BJ (cell line): ENCODE results near the gene LRP1-AS. TPM values are rescaled to one million over a fixed set of nuclear protein-coding genes. Genes with fewer than 3 reads are reported as not detected.
A peak's percentile ranks its signal among the peaks of the same experiment; 100 is the strongest.
"Not testable (repeated sequence)": the region's sequence is repeated elsewhere in the genome, so short reads cannot be mapped to it uniquely, and the experiment has no call there.

Experiments
- CTCF ChIA-PET: fragments of 350-600 bp; formaldehyde crosslinking; extraction: SDS; loops from one replicate; lab custom pipeline; 2021; ENCODE audit warnings: antibody characterized with exemption, inconsistent platforms; lab: Yijun Ruan, JAX
- POLR2A ChIA-PET: fragments of 300-600 bp; sonication (Branson Sonifier 250); formaldehyde crosslinking; extraction: SDS; loops from one replicate; lab custom pipeline; 2021; ENCODE audit warnings: antibody characterized with exemption; lab: Charles Lee
- DNase-seq: peaks from one replicate; pipeline ENCODE4 v3.0.0-alpha.2; 2011; ENCODE audit warnings: low read depth
- H3K27me3 ChIP-seq: 2 replicates; pipeline ENCODE4 v1.6.0; 2011; ENCODE audit warnings: low read length; ENCODE audit not compliant: control insufficient read depth, insufficient read depth
- H3K36me3 ChIP-seq: 2 replicates; pipeline ENCODE4 v1.5.1; 2011; ENCODE audit warnings: low read length; ENCODE audit not compliant: control insufficient read depth, insufficient read depth
- H3K4me3 ChIP-seq: 2 replicates; pipeline ENCODE4 v1.5.1; 2011; ENCODE audit warnings: low read depth, mild to moderate bottlenecking, control low read depth, low read length
- polyA plus RNA-seq: library from polyadenylated mRNA; depleted of rRNA; stranded (reverse); fragments of >200 nt; gene quantifications from 2 replicates; pipeline ENCODE4 v1.2.3, GENCODE V29; 2011
- TF ChIP-seq, protein P1 (sequence below): IDR thresholded peaks from 2 replicates; pipeline ENCODE4 v1.5.1; 2011; ENCODE audit warnings: low read depth, mild to moderate bottlenecking, control low read depth, inconsistent platforms, low read length, moderate library complexity; ENCODE audit not compliant: insufficient read depth

The LRP1-AS gene
- polyA plus RNA-seq, 1 experiment = not detected

DNA sequence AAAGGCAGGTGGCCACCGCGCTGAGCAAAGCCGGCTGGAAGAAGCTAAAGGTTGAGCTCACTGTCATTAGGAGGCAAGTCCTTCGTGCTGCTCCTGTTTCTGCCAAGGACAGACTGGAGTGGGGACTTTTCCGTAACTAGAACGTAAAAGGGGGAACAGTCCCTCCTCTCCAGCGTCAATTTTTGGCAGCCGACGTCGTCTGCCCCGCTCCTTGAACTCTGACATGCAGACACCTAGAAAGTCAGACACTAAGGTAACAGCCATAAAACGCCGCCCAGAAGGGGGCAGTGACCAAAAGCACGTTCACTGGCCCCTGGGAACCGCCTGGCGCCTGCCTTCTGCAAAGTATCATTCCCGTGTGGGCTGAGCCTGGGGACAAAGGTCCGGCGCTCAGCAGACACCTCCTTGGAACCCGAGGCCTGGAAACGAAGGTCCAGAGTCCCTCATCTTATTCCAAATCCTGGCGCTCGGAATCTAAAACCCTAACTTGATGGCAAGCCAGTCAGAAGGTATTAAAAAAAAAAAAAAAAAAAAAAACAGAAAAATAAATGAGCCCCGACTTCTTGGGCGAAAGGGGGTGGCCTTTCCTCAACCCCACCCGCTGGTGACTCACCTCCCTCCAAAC, 20.2 kb downstream of the LRP1-AS start:
- Histone ChIP-seq H3K27me3 (no peaks in the 10 kb centered on the region), H3K4me3 (peak overlapping the region; percentile 96), H3K36me3 (peaks cover 3% of the 10 kb centered on the region)
- TF ChIP-seq, protein P1, sequence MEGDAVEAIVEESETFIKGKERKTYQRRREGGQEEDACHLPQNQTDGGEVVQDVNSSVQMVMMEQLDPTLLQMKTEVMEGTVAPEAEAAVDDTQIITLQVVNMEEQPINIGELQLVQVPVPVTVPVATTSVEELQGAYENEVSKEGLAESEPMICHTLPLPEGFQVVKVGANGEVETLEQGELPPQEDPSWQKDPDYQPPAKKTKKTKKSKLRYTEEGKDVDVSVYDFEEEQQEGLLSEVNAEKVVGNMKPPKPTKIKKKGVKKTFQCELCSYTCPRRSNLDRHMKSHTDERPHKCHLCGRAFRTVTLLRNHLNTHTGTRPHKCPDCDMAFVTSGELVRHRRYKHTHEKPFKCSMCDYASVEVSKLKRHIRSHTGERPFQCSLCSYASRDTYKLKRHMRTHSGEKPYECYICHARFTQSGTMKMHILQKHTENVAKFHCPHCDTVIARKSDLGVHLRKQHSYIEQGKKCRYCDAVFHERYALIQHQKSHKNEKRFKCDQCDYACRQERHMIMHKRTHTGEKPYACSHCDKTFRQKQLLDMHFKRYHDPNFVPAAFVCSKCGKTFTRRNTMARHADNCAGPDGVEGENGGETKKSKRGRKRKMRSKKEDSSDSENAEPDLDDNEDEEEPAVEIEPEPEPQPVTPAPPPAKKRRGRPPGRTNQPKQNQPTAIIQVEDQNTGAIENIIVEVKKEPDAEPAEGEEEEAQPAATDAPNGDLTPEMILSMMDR = peak; percentile 23; the same call in 1 of the 2 replicates
- ChIA-PET POLR2A (interaction anchor here (0.6 to 1.4 kb wide), 4 partner anchors 21 to 103 kb away, joined by 4 to 13 read pairs (median 4); partner anchors contain the start of genes NAB2 and SHMT2), CTCF (interaction anchor here (0.9 to 18.2 kb wide), 11 partner anchors 15 to 86 kb away, joined by 3 to 357 read pairs (median 6); partner anchors contain the start of genes LRP1-AS, NEMP1 and STAT6)
- no peak for DNase-seq

GRCh38 chr12:57126561-57126960, 20.9 kb downstream of the LRP1-AS start:
- no peak for DNase-seq
- no peaks in the 10 kb centered on the region for H3K27me3 ChIP-seq
- ChIA-PET CTCF (interaction anchor here (0.9 to 18.2 kb wide), 10 partner anchors 12 to 87 kb away, joined by 3 to 357 read pairs (median 4); partner anchors contain the start of genes NEMP1 and STAT6), POLR2A (no interaction called here)
- H3K36me3 ChIP-seq = peaks cover 1% of the 10 kb centered on the region
- no peak overlapping the region for H3K4me3 ChIP-seq
- TF ChIP-seq, protein P1 = no peak

DNA sequence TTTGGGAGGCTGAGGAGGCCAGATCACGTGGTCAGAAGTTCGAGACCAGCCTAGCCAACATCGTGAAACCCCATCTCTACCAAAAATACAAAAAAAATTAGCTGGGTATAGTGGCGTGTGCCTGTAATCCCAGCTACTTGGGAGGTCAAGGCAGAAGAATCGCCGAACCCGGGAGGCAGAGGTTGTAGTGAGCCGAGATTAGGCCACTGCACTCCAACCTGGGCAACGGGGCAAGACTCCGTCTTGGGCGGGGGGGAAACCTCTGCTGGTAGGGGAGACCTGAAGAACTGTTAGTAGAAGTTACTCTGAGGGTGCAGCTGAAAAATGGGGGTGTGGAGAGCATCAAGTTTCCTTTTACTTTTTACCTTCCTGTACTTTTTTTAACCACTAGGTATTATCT, 21.4 kb downstream of the LRP1-AS start:
- no peaks in the 10 kb centered on the region; the same call in 1 of the 2 replicates for H3K36me3 ChIP-seq
- DNase-seq = no peak
- ChIA-PET CTCF (interaction anchor here (0.9 to 18.2 kb wide), 14 partner anchors 10 to 88 kb away, joined by 3 to 357 read pairs (median 6); partner anchors contain the start of genes LRP1-AS and STAT6), POLR2A (no interaction called here)
- TF ChIP-seq, protein P1 = no peak
- no peaks in the 10 kb centered on the region for H3K27me3 ChIP-seq
- H3K4me3 ChIP-seq = no peak overlapping the region

- CTCF ChIA-PET = interaction anchor here (0.7 to 18.2 kb wide), 33 partner anchors 9 to 125 kb away, joined by 3 to 357 read pairs (median 5); partner anchors contain the start of genes LRP1-AS, NEMP1, SHMT2 and STAT6
- H3K4me3 ChIP-seq = no peak overlapping the region
- TF ChIP-seq, protein P1 = peak; percentile 97
- POLR2A ChIA-PET = interaction anchor here (0.5 to 1.0 kb wide), 2 partner anchors 12 to 28 kb away, joined by 3 to 6 read pairs; no protein-coding TSS in a partner anchor
- DNase-seq = no peak
- H3K27me3 ChIP-seq = no peaks in the 10 kb centered on the region
- no peaks in the 10 kb centered on the region for H3K36me3 ChIP-seq
Observed at GRCh38 chr12:57124261-57124877, 23.1 kb downstream of the LRP1-AS start.

DNA sequence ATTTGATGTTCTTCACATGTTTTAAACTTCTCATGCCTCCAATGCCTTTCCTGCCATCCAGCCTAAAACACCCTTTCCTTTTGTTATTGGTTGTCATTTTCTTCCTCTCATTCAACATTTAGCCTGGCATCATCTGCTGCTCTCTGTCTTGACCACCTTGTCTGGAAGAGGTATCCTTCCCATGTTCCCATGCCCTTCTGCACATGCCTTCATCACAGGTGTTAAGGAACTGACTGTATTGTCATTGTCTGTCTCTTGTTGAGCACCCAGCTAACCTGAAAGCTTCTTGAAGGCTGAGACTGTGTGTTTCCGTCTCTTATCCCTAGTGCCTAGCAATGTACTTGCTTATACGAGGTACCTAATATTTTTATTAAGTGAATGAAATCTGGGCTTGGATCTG, 23.6 kb downstream of the LRP1-AS start:
- ChIA-PET CTCF (interaction anchor here (0.7 to 18.2 kb wide), 31 partner anchors 8 to 126 kb away, joined by 3 to 357 read pairs (median 6); partner anchors contain the start of genes LRP1-AS, NEMP1, SHMT2 and STAT6), POLR2A (interaction anchor here (1.0 kb wide), 1 partner anchor 12 kb away, joined by 3 read pairs; no protein-coding TSS in a partner anchor)
- no peaks in the 10 kb centered on the region for H3K36me3 ChIP-seq
- TF ChIP-seq, protein P1 = no peak
- H3K4me3 ChIP-seq = no peak overlapping the region
- H3K27me3 ChIP-seq = no peaks in the 10 kb centered on the region
- DNase-seq = no peak

DNA sequence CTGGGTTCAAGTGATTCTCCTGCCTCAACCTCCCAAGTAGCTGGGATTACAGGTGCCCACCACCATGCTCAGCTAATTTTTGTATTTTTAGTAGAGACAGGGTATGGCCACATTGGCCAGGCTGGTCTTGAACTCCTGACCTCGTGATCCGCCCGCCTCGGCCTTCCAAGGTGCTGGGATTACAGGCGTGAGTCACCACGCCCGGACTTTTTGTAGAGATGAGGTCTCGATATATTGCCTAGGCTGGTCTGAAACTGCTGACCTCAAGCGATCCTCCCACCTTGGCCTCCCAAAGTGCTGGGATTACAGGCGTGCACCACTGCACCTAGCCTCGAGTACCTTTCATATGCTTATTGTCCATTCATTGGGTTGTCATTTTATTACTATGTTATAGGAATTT, 26.7 kb downstream of the LRP1-AS start:
- H3K4me3 ChIP-seq, DNase-seq, H3K27me3 ChIP-seq, POLR2A ChIA-PET, H3K36me3 ChIP-seq: not testable (repeated sequence)
- CTCF ChIA-PET = interaction anchor here (0.6 to 18.2 kb wide), 8 partner anchors 9 to 122 kb away, joined by 3 to 357 read pairs (median 12); partner anchors contain the start of gene STAT6
